Hepatocyte (in vitro differentiated cells): ENCODE results near the gene ZNF804A.

ENCODE experiments used
- CTCF ChIP-seq: fragments of 200-600 bp; sonication (generic); IDR thresholded peaks from 2 replicates; pipeline ENCODE4 v1.5.1; 2016; ENCODE audit warnings: antibody characterized with exemption, mild to moderate bottlenecking; ENCODE audit not compliant: poor library complexity
- EZH2 ChIP-seq: fragments of 200-600 bp; sonication (generic); IDR thresholded peaks from 2 replicates; pipeline ENCODE4 v1.6.1; 2016; ENCODE audit warnings: antibody characterized with exemption, mild to moderate bottlenecking, borderline replicate concordance
- EZH2phosphoT487 ChIP-seq: fragments of 200-600 bp; sonication (generic); IDR thresholded peaks from one replicate; pipeline ENCODE4 v1.6.1; 2018; ENCODE audit warnings: antibody characterized with exemption, mild to moderate bottlenecking, low read depth, moderate library complexity; ENCODE audit not compliant: unreplicated experiment, severe bottlenecking

- TF ChIP-seq CTCF, result no peak
- TF ChIP-seq EZH2, result no peak
- no peak for TF ChIP-seq EZH2phosphoT487
Observed at GRCh38 chr2:184927040-184927439, 328.7 kb downstream of the ZNF804A start.
